HUDEP-2 (cell line): ENCODE data around the gene UNC79.
"Not testable (repeated sequence)": the region's sequence is repeated elsewhere in the genome, so short reads cannot be mapped to it uniquely, and the experiment has no call there.

Experiments
- DNase-seq, 76 experiments: peaks; one replicate each; lab custom pipeline; 2025; ENCODE audit not compliant: unreplicated experiment in 76 of 76; lab: John Stamatoyannopoulos, UW

UNC79 gene

DNA sequence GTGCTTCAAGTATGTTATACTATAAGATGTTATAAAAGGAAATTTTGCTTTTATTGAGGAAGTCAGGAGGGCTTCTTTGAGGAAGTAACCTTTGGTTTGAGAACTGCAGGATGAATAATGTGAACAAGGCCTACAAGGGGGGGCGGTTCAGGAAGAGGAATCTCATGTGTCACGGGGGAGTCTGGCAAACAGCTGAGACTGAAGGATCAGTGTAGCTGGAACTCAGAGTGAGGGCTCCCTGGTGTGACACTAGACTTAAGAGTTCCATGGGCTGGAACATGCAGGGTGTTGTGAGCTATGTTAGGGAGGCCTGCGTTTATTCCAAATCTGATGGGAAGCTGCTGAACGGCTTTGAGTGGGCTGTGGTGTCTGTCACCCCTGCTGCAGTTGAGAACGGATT is 62.3 kb downstream of the UNC79 start:
- no peak for DNase-seq

DNA sequence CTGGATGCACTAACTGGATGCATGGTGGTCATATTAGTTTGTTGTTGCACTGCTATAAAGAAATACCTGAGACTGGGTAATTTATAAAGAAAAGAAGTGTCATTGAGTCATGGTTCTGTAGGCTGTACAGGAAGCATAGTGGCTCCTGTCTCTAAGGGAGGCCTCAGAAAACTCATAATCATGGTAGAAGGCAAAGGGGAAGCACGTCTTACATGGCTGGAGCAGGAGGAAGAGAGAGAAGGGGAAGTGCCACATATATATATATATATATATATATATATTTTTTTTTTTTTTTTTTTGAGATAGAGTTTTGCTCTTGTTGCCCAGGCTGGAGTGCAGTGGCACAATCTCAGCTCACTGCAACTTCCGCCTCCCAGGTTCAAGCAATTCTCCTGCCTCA is 62.9 kb downstream of the UNC79 start:
- not testable (repeated sequence) for DNase-seq

DNA sequence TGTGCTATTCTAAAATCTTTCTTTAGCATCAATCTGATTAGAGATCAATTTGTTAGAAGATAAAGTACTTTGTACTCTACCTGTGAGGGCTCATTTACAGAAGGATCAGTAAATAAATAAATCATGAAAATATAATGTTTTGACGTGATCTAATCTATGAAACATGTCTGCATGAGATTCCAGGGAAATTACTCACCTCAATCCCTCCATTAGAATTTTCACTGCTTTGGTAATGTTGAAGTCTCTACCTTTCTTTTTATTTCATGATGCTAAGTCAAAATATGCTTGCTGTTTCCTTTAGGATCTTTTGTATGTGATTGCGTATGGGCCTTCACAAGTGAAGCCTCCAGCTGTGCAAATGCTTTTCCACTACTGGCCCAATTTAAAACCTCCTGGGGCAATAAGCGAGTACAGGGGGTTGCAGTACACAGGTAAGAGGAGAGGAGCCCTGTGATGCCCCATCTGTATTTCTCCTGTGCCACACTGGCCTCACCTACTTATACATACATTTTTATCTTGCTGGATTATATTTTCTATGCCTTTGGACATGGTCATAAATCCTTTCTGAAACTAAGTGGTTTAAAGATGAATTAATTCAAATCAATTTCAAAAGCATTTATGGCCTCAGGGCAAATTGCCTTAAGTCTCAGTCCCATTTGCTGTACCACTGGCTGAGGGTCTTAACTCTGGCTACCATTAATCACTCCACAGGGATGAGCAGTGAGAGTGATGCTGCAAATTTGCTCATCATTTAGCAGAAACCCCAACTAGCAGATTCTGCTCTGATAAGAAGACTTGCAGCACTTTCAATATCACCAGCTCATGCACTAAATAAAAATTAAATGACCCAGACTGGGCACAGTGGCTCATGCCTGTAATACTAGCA is 66.4 kb downstream of the UNC79 start:
- no peak for DNase-seq

DNA sequence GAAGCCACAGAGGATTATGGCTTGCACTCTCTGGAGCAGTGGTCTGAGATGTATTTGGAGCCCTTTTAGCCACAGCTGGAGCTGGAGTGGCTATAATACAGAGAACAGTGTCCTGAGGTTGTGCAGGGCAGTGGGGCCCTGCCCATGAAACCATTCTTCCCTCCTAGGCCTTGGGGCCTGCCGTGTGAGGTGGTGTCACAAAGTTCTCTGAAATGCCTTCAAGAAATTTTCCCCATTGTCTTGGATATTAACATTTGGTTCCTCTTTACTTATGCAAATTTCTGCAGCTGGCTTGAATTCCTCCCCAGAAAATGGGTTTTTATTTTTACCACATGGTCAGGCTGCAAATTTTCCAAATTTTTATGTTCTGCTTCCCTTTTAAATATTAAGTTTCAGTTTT is 79.3 kb downstream of the UNC79 start:
- DNase-seq, result no peak

DNA sequence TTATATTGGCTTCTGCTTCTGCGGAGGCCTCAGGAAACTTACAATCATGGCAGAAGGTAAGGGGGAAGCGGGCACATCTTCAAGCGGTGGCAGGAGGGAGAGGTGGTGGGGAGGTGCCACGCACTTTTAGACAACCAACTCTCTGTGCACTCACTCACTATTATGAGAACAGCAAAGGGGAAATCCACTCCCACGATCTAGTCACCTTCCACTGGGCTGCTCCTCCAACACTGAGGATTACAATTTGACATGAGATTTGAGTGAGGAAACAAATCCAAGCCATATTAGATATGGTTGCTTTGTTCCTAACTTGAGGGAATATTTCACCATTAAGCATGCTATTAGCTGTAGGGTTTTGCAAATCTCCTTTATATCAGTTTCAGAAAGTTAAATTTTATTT is 80.3 kb downstream of the UNC79 start:
- DNase-seq, result no peak

DNA sequence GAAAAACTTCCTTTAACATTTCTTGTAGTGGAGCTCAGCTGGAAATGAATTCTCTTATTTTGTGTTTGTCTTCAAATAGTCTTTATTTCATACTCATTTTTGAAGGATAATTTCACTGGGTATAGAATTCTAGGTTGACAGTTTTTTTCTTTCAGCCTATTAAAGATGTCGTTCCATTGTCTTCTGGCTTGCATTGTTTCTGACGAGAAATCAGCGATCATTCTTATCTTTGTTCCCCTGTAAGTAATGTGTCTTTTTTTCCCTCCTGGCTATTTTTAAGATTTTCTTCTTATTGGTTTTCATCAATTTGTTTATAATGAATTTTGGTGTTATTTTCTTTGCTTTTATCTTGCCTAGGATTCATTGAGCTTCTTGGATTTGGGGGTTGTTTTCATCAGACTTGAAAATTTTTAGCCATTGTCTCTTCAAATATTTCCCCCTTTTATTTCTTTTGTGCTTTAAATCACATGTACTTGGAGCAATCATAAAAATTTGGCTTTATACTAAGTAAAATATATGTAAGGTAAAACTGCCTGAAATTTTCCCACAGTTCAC is 89.4 kb downstream of the UNC79 start:
- DNase-seq, result no peak

DNA sequence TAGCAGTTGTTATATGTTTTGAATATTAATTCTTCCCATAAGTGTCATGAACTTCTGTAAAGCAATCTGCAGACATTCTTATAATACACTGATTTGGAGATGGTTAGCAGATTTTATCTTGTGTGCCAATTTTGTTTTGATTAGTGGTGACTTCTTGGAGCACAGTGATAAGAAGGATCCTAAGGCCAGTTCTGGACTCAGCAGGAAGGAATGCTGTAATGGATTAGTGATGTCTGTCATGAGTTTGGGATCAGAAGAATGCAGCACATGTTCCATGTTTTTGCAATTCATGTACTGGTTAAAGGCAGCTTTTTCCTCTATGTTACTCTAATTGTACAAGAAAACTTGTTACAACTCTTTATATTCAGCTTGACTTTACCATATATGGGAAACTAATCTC is 91.5 kb downstream of the UNC79 start:
- DNase-seq, result no peak

DNA sequence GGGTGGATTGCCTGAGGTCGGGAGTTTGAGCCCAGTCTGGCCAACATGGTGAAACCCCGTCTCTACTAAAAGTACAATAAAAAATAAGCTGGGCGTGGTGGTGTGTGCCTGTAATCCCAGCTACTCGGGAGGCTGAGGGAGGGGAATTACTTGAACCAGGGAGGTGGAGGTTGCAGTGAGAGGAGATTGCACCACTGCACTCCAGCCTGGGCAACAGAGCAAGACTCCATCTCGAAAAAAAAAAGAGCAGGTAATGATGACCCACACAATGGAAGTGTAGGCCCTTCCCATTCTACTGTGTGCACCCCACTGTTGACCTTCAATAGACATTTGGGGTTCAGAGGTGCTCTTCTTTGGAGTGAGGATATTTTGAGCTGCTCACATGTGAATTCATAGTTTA is 94.5 kb downstream of the UNC79 start:
- not testable (repeated sequence) for DNase-seq

DNA sequence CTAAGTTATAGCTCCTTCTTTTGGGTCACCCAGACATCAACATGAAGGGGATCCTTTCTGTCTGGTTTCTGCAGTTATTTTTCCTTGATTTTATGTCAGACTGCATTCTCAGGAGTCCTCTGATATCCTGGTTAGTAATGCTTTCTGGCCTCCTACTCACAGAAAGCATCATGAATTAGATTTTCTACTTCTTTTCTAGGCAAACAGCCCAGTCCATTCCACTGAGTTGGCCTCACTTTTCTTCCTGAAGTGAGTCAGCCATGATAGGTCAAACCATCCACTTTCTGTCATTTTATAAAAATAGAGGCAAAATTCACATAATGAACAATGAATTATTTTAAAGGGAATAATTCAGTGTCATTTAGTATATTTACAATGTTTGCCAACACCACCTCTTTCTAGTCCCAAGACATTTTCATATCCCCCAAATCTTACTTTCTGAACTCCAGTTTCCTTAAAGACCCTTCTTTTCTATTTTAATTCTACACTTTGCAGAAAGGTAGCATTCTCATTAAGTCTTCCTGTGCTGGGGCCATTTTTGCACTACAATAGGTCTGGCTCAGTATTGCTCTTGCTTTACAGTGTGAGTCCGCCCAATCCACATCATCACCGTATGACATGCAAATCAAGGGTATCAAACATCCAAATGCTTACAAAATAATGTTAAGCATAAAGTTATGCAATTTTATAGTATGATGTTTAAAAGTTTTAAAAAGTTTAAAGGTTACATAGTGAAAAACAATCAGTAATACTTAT is 95.1 kb downstream of the UNC79 start:
- DNase-seq, result no peak

DNA sequence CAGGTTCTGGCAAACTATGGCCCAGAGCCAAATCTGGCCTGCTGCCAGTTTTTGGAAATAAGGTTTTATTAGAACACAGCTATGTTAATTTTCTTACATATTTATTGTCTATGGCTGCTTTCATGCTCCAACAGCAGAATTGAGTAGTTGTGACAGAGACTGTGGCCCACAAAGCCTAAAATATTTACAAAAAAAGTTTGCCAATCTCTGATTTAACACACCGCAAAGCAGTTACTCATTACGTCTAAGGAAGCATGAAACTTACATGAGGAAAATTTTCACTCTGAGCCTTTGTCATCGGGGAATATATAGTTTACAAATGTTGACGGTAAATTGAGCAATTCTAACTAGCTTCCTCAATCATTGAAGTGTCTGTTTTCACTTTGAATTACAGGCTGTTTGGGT is 96.5 kb downstream of the UNC79 start:
- DNase-seq, result no peak

DNA sequence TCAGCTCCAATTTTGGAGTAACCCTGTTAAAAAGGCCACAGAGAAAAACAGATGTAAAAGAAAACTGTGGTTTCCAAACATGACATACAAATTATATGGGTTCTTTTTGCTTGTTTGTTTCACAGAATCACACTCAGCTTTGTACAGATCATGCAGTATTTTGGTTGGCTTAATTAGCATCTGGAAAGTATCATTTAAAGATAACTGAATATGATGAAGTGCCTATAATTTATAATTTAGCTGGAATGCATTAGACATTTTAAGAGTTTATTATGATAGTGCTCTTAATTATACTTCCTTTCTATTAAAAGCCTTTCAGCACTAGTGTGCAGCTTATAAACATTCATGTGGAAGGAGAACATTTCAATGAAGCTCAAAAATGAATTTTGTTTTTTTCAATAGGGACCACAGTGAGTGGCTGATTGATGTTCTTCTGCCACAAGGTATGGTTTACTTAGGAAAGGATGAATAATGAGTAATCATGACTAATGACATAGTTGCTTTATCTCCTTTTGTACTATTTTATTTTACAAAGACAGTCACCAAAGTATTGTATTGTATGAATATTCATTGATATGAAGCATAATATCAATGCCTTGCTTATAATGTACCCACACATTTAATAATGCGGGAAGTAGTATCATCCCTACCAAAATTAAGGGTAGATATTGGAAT is 98.3 kb downstream of the UNC79 start:
- no peak for DNase-seq

DNA sequence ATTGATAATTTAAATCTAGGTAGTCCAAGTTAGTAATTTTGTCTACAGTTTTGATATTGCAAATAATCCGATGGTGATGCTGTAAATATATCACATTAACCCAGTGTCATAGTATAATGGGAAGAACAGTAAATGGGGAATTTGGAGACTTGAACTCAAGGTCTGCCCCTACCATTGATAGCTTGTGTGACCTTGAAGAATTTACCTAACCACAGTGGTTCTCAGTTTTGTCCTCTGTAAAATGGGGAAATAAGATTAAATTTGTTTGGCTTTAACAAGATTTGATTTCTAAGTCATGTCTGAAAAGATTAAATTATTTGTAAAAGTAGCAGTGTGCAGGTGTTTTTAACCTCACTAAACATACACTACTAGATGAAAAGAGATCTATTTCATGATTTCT is 100.9 kb downstream of the UNC79 start:
- DNase-seq, result no peak

DNA sequence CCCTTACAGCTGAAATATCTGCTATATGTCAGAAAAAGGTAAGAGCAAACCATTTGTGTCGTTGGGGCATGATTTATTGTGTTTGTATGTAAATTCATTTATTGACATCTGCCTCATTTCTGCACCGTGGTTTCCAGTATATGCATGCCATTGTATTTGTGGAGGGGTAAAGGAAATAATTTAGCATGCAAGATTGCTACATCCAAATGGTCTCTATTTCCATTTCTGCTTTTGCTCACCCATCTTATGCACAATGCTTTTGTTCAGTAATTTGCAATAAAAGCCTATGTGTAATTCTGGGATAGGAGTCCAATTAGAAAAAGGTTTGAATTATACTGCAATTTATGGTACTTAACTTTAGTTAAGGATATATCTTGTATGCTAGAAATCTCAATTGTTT is 101.8 kb downstream of the UNC79 start:
- no peak for DNase-seq

DNA sequence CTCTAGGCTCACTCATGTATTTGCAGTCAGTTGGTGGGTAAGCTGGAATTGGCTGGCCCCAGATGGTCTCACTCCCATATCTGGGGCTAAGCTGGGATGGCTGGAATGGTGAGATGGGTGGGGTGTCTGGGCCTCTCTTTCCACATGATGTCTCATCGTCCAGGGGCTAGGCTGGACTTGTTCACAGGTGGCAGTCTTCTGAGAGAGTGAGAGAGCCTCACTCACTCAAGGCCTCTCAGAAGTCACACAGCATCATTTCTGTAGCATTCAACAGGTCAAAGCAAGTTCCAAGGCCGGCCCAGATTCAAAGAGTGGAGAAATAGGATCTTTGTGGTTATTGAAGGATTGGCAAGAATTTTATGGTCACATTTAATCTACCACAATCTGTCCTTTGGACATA is 102.7 kb downstream of the UNC79 start:
- DNase-seq, result no peak

DNA sequence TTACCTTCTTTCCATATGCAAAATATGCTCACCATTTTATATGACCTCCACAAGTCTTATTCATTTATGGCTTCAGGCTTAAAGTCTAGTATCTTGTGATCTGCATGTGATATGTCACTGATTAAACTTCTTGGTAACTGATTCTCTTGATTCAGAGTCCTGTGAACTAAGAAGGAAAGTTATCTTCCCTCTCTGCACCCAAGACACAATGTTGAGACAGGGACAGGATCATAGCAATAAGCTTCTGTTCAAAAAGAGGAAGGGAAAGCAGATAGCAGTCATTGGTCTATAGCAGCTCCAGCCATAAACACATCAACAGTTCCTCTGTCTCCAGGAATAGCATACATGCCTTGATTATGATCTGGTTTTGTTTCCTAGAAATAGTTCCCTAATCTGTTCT is 103.1 kb downstream of the UNC79 start:
- no peak for DNase-seq

DNA sequence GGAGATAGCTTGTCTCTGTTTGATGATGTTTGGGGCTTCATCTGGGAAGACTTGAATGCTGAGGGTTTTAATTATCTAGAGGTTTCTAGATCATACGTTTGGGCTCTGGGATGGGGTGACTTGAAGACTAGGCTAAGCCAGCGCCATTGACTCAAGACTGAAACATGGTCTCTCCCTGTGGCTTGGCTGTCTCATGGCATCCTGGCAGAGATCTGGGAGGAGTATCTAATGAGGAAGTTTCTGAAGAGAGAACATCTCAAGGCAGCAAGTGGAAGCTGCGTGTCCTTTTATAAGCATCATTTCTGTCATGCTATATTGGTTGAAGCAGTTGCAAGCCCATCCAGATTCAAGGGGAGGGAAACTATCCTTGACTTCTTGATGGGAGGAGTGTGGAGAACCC is 104.8 kb downstream of the UNC79 start:
- DNase-seq, result no peak

DNA sequence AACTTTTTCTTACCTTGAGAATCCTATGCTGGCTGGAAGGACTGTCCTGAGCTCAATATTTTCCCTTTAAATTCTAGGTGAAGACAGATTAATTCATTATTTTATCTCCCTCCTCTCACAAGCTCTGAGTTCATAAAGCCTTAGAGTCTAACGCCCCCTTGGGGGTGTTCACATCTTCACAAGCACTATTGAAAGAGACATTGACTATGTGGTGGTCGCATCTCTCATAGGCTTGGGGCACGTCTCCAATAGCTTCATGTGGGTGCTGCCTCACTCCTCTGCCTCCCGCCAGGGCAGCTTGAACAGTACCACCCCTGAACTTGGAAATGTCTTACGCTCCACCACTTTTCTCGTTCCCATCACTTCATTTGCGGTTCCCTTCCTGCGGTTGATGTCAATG is 106.2 kb downstream of the UNC79 start:
- DNase-seq, result no peak

DNA sequence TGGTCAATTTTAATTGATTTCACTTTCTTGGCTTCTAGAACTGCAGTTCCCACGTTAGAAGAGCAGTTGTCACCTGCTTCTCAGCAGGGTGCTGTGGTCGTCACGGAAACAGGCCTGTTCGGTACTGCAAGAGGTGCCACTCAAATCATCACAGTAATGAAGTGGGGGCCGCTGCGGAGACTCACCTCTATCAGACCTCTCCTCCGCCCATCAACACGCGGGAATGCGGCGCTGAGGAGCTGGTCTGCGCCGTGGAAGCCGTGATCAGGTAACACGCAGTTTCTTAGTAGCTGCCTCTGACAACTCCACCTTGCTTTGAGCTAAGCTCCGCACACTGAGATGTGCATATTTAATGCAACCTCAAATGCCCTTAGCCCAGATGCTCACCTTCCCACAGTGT is 107.2 kb downstream of the UNC79 start:
- DNase-seq, result no peak

DNA sequence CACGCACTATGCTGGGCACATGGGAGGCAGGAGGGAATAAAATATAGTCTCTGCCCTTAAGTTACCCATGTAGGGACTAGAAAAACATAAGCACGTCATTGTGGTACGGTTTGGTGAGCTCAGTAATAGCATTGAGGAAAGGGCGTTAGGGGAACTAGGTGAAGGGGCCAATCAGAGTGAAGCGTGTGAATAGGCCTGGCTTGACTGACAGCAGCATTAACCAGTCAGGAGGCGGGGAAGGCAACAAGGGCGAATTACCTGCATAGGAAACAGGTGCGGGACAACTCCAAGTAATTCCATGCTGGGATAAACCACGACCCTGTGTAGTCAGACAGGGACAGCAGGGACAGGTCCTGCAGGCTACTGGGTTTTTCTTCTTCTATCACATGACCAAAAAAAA is 107.7 kb downstream of the UNC79 start:
- peak in 1 of 76 experiments; percentile 1 for DNase-seq

DNA sequence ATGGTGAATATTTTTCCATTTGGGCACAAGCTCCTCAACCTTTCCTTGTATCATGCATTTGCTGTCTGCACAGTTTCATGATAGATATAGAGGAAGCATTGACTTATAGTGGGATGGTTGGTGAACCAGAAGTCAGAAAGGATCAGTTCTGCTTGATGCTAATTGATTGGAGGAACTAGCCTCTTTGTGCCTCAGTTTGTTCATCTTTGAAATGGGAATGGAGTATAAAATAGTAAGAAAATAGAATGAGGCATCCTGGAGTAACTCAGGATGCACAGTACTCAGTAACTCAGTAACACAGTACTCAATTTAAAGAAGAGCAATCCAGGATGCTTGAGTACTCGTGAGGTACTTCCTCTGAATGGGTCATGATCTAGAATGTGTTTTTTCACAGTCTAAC is 109.5 kb downstream of the UNC79 start:
- no peak for DNase-seq

DNA sequence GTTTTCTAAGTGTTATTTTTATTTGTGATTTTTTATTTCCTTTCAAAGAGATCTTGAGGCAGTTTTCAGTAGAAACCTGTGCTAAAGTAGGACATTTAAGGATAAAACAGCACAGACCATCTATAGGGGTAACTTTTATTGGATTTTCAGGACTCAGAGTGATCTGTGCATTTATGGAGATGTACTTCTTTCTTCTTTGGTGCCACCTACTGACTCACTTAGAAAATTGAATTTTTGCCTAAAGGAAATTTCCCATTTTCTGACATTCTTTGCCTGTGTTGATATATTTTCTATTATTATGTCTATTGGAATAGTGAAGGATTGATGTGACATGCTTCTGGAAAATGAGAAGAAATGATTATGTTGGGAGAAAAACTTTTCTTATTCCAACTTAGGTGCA is 113.0 kb downstream of the UNC79 start:
- peak in 4 of 76 experiments; percentile 1 to 4 (median 4) for DNase-seq
